ENCODE data around the gene BRINP1. TPM values are rescaled to one million over a fixed set of nuclear protein-coding genes. Genes with fewer than 3 reads are reported as not detected.

The BRINP1 gene
- total RNA-seq, 1 experiment from 2014 or later, result not detected

GRCh38 chr9:119159386-119159785 lies 209.8 kb downstream of the BRINP1 start:
- CTCF ChIA-PET, result no interaction called here
- no TSS peak for BruUV-seq (replicated peaks)
- TF ChIP-seq CTCF (conservative IDR thresholded peaks at IDR 0.05; ENCODE audit: low read depth, low read length) (no peak), EZH2 (IDR thresholded peaks at IDR 0.05; ENCODE audit: borderline replicate concordance, low read depth, low read length, poor library complexity, severe bottlenecking) (no peak)

GRCh38 chr9:119157196-119157595 lies 212.0 kb downstream of the BRINP1 start:
- no peak for DNase-seq (ENCODE audit: low spot score)
- no peaks in the 10 kb centered on the region for H3K4me1 ChIP-seq (ENCODE audit: insufficient read depth, low read length, poor library complexity, severe bottlenecking)
- H3K9me3 ChIP-seq (ENCODE audit: low read depth, low read length, poor library complexity, severe bottlenecking), result no peaks in the 10 kb centered on the region
- no peaks in the 10 kb centered on the region for H3K36me3 ChIP-seq (ENCODE audit: insufficient read depth, low read length, poor library complexity, severe bottlenecking)
- H3K4me3 ChIP-seq (ENCODE audit: low read depth, low read length, poor library complexity, severe bottlenecking), result no peak overlapping the region
- CTCF ChIA-PET, result no interaction called here
- BruUV-seq (replicated peaks), result no TSS peak
- POLR2A ChIA-PET (ENCODE audit: low non-redundant PET), result no interaction called here
- no peak for TF ChIP-seq EZH2 (IDR thresholded peaks at IDR 0.05; ENCODE audit: borderline replicate concordance, low read depth, low read length, poor library complexity, severe bottlenecking)
- TF ChIP-seq CTCF (conservative IDR thresholded peaks at IDR 0.05; ENCODE audit: low read depth, low read length), result no peak
- intact Hi-C loops (cut with micrococcal nuclease; ENCODE audit: unreplicated experiment), result no loop called here
- no peaks in the 10 kb centered on the region for H3K27me3 ChIP-seq (replicated peaks; ENCODE audit: insufficient read depth, low read depth, low read length, poor library complexity)
- no peak overlapping the region for H3K27ac ChIP-seq (ENCODE audit: low read depth, low read length, poor library complexity, severe bottlenecking)

More at GRCh38 chr9:119159386-119159785, 209.8 kb downstream of the BRINP1 start:
- Histone ChIP-seq H3K4me3 (ENCODE audit: low read depth, low read length, poor library complexity, severe bottlenecking) (no peak overlapping the region), H3K27me3 (replicated peaks; ENCODE audit: insufficient read depth, low read depth, low read length, poor library complexity) (no peaks in the 10 kb centered on the region), H3K4me1 (ENCODE audit: insufficient read depth, low read length, poor library complexity, severe bottlenecking) (no peaks in the 10 kb centered on the region), H3K36me3 (ENCODE audit: insufficient read depth, low read length, poor library complexity, severe bottlenecking) (no peaks in the 10 kb centered on the region), H3K9me3 (ENCODE audit: low read depth, low read length, poor library complexity, severe bottlenecking) (no peaks in the 10 kb centered on the region), H3K27ac (ENCODE audit: low read depth, low read length, poor library complexity, severe bottlenecking) (no peak overlapping the region)
- DNase-seq (ENCODE audit: low spot score), result no peak
- POLR2A ChIA-PET (ENCODE audit: low non-redundant PET), result no interaction called here
- intact Hi-C loops (cut with micrococcal nuclease; ENCODE audit: unreplicated experiment), result no loop called here

- no peak for DNase-seq (ENCODE audit: low spot score)
- intact Hi-C loops (cut with micrococcal nuclease; ENCODE audit: unreplicated experiment), result no loop called here
- Histone ChIP-seq H3K27me3 (replicated peaks; ENCODE audit: insufficient read depth, low read depth, low read length, poor library complexity) (no peaks in the 10 kb centered on the region), H3K36me3 (ENCODE audit: insufficient read depth, low read length, poor library complexity, severe bottlenecking) (no peaks in the 10 kb centered on the region), H3K4me1 (ENCODE audit: insufficient read depth, low read length, poor library complexity, severe bottlenecking) (no peaks in the 10 kb centered on the region), H3K4me3 (ENCODE audit: low read depth, low read length, poor library complexity, severe bottlenecking) (no peak overlapping the region), H3K9me3 (ENCODE audit: low read depth, low read length, poor library complexity, severe bottlenecking) (no peaks in the 10 kb centered on the region), H3K27ac (ENCODE audit: low read depth, low read length, poor library complexity, severe bottlenecking) (no peak overlapping the region)
- POLR2A ChIA-PET (ENCODE audit: low non-redundant PET), result no interaction called here
- TF ChIP-seq EZH2 (IDR thresholded peaks at IDR 0.05; ENCODE audit: borderline replicate concordance, low read depth, low read length, poor library complexity, severe bottlenecking) (no peak), CTCF (conservative IDR thresholded peaks at IDR 0.05; ENCODE audit: low read depth, low read length) (no peak)
- CTCF ChIA-PET, result no interaction called here
- BruUV-seq (replicated peaks), result no TSS peak
Observed at GRCh38 chr9:119156354-119156753, 212.9 kb downstream of the BRINP1 start.
